OCI-LY7 (cell line): Measurements from ENCODE around the gene MSTN. TPM values are rescaled to one million over a fixed set of nuclear protein-coding genes. Genes with fewer than 3 reads are reported as not detected.

Experiments used
- BruUV-seq: library from RNA; stranded (reverse); fragments of 400-500 nt; replicated peaks from 2 replicates; lab custom pipeline; 2021; lab: Mats Ljungman, UMichigan
- CTCF ChIA-PET: fragments of 300-600 bp; sonication (Branson Sonifier 250); formaldehyde crosslinking; loops from one replicate; lab custom pipeline; 2022; ENCODE audit warnings: antibody characterized with exemption; ENCODE audit not compliant: unreplicated experiment; lab: Charles Lee
- POLR2A ChIA-PET: fragments of 300-600 bp; sonication (Branson Sonifier 250); formaldehyde crosslinking; loops from one replicate; lab custom pipeline; 2022; ENCODE audit warnings: antibody characterized with exemption; lab: Charles Lee
- DNase-seq: peaks from one replicate; pipeline ENCODE4 v3.0.0-alpha.2; 2015; ENCODE audit warnings: low spot score
- H2AFZ ChIP-seq: fragments of 200-600 bp; sonication (generic), shearing (Covaris generic); 2 replicates; pipeline ENCODE4 v1.6.1; 2014; ENCODE audit warnings: mild to moderate bottlenecking, antibody characterized with exemption, low read length, moderate library complexity
- H3K27ac ChIP-seq: fragments of 200-600 bp; sonication (generic); 2 replicates; pipeline ENCODE4 v1.5.1; 2014; ENCODE audit warnings: mixed run types, low read depth, mild to moderate bottlenecking, moderate library complexity, low read length, inconsistent platforms; ENCODE audit not compliant: poor library complexity, severe bottlenecking
- H3K36me3 ChIP-seq: fragments of 200-600 bp; sonication (generic); 2 replicates; pipeline ENCODE4 v1.6.1; 2014; ENCODE audit warnings: mild to moderate bottlenecking, antibody characterized with exemption, low read length, moderate library complexity, mixed read lengths; ENCODE audit not compliant: insufficient read depth
- H3K4me1 ChIP-seq: fragments of 200-600 bp; sonication (generic); 2 replicates; pipeline ENCODE4 v1.5.1; 2014; ENCODE audit warnings: mild to moderate bottlenecking, low read length; ENCODE audit not compliant: insufficient read depth, poor library complexity, severe bottlenecking
- H3K4me2 ChIP-seq: fragments of 200-600 bp; sonication (generic); 2 replicates; pipeline ENCODE4 v1.6.1; 2014; ENCODE audit warnings: mild to moderate bottlenecking, low read length
- H3K4me3 ChIP-seq: fragments of 200-600 bp; sonication (generic); 2 replicates; pipeline ENCODE4 v1.5.1; 2014; ENCODE audit warnings: mild to moderate bottlenecking, low read depth, low read length; ENCODE audit not compliant: poor library complexity, severe bottlenecking
- H3K79me2 ChIP-seq: fragments of 200-600 bp; sonication (generic); 2 replicates; pipeline ENCODE4 v1.6.1; 2016; ENCODE audit warnings: low read depth, mild to moderate bottlenecking, low read length, moderate library complexity, mixed read lengths; ENCODE audit not compliant: insufficient read depth
- H3K9me2 ChIP-seq: fragments of 200-600 bp; sonication (generic); 2 replicates; pipeline ENCODE4 v1.6.1; 2016; ENCODE audit warnings: mild to moderate bottlenecking, low read length, mixed read lengths; ENCODE audit not compliant: insufficient read depth
- H3K9me3 ChIP-seq: fragments of 200-600 bp; sonication (generic); 2 replicates; pipeline ENCODE4 v1.6.1; 2014; ENCODE audit warnings: mild to moderate bottlenecking, mixed run types, low read length, mixed read lengths
- H4K20me1 ChIP-seq: fragments of 200-600 bp; sonication (generic); 2 replicates; pipeline ENCODE4 v1.6.1; 2014; ENCODE audit warnings: mild to moderate bottlenecking, antibody characterized with exemption, low read length, moderate library complexity, mixed read lengths; ENCODE audit not compliant: insufficient read depth
- CTCF ChIP-seq: fragments of 200-600 bp; sonication (generic); conservative IDR thresholded peaks from 2 replicates; pipeline ENCODE4 v1.5.1; 2014; ENCODE audit warnings: mild to moderate bottlenecking, antibody characterized with exemption, low read length, moderate library complexity, mixed read lengths
- EZH2phosphoT487 ChIP-seq: fragments of 200-600 bp; sonication (generic); IDR thresholded peaks from 2 replicates; pipeline ENCODE4 v1.6.1; 2018; ENCODE audit warnings: low read depth, borderline replicate concordance, mild to moderate bottlenecking, mixed run types, antibody characterized with exemption, low read length, moderate library complexity, mixed read lengths
- intact Hi-C: fragments of 100-400 bp; cut with micrococcal nuclease; formaldehyde crosslinking; loops from one replicate; pipeline ENCODE4 v1.10.0; 2022; ENCODE audit not compliant: unreplicated experiment
- total RNA-seq, 2 experiments: library from RNA; depleted of rRNA in 1 of 2; stranded (reverse); fragments of >200 nt in 1 of 2; shearing (Covaris generic) in 1 of 2; gene quantifications; 2 replicates each; pipeline ENCODE4 v1.2.3, GENCODE V29; 2014 to 2022

MSTN gene
- total RNA-seq, 2 experiments from 2014 or later: not detected

- Histone ChIP-seq H3K9me3 (no peaks in the 10 kb centered on the region), H4K20me1 (no peaks in the 10 kb centered on the region), H3K36me3 (no peaks in the 10 kb centered on the region), H2AFZ (no peak overlapping the region), H3K27ac (no peak overlapping the region), H3K4me1 (no peaks in the 10 kb centered on the region), H3K4me2 (no peak overlapping the region), H3K79me2 (no peaks in the 10 kb centered on the region), H3K9me2 (no peaks in the 10 kb centered on the region), H3K4me3 (no peak overlapping the region)
- CTCF ChIA-PET: no interaction called here
- intact Hi-C loops: no loop called here
- POLR2A ChIA-PET: interaction anchor here (0.7 kb wide), 1 partner anchor 1612 kb away, joined by 3 read pairs; no protein-coding TSS in a partner anchor
- no peak for DNase-seq
- TF ChIP-seq CTCF: no peak
- no peak for TF ChIP-seq EZH2phosphoT487
- BruUV-seq: no TSS peak
These were observed 47.6 kb upstream of the MSTN start for GRCh38 chr2:190110131-190110530.

GRCh38 chr2:190107409-190107808 is 44.9 kb upstream of the MSTN start:
- intact Hi-C loops: no loop called here
- Histone ChIP-seq H3K4me3 (no peak overlapping the region), H3K9me3 (no peaks in the 10 kb centered on the region), H3K27ac (no peak overlapping the region), H3K79me2 (no peaks in the 10 kb centered on the region), H3K4me2 (no peak overlapping the region), H3K9me2 (no peaks in the 10 kb centered on the region), H4K20me1 (no peaks in the 10 kb centered on the region), H3K4me1 (no peaks in the 10 kb centered on the region), H3K36me3 (no peaks in the 10 kb centered on the region), H2AFZ (no peak overlapping the region)
- no peak for DNase-seq
- POLR2A ChIA-PET: no interaction called here
- BruUV-seq: no TSS peak
- TF ChIP-seq CTCF (no peak), EZH2phosphoT487 (no peak)
- CTCF ChIA-PET: no interaction called here

- Histone ChIP-seq H3K4me2 (no peak overlapping the region), H3K9me2 (no peaks in the 10 kb centered on the region), H3K27ac (no peak overlapping the region), H3K4me1 (no peaks in the 10 kb centered on the region), H3K4me3 (no peak overlapping the region), H3K36me3 (no peaks in the 10 kb centered on the region), H3K9me3 (no peaks in the 10 kb centered on the region), H4K20me1 (no peaks in the 10 kb centered on the region), H3K79me2 (no peaks in the 10 kb centered on the region), H2AFZ (no peak overlapping the region)
- CTCF ChIA-PET: no interaction called here
- POLR2A ChIA-PET: no interaction called here
- no TSS peak for BruUV-seq
- intact Hi-C loops: no loop called here
- no peak for TF ChIP-seq EZH2phosphoT487
- no peak for TF ChIP-seq CTCF
- DNase-seq: no peak
These were observed 44.3 kb upstream of the MSTN start for GRCh38 chr2:190106783-190107182.
